K562 (cell line): ENCODE data around the gene OR6K3. TPM values are rescaled to one million over a fixed set of nuclear protein-coding genes. Genes with fewer than 3 reads are reported as not detected.
A peak's percentile ranks its signal among the peaks of the same experiment; 100 is the strongest.

Experiments
- ATAC-seq: fragments of 200-7000 bp; cut with Tn5 transposase; 3 replicates; pipeline ENCODE4 v1.9.1; 2020; ENCODE audit warnings: moderate library complexity
- BruUV-seq: library from RNA; stranded (reverse); fragments of 400-500 nt; replicated peaks from 2 replicates; lab custom pipeline; 2021; lab: Mats Ljungman, UMichigan
- CTCF ChIA-PET: fragments of 300-600 bp; formaldehyde crosslinking; extraction: SDS; loops from one replicate; lab custom pipeline; 2021; ENCODE audit warnings: low intra/inter-chr PET ratio; lab: Yijun Ruan, JAX
- POLR2A ChIA-PET: fragments of 300-600, 350-650 bp; sonication (Branson Sonifier 250); formaldehyde crosslinking; extraction: SDS; loops from one replicate; lab custom pipeline; 2021; ENCODE audit warnings: antibody characterized with exemption, inconsistent platforms; lab: Yijun Ruan, JAX
- DNase-seq, 4 experiments: peaks; one replicate each; pipeline versions ENCODE4 v3.0.0 to v3.0.0-alpha.2; 2011 to 2018; ENCODE audit warnings: low spot score in 3 of 4, mixed read lengths in 3 of 4; ENCODE audit errors: extremely low read depth in 1 of 4
- FAIRE-seq: peaks from 2 replicates; lab custom pipeline; 2011; peaks lifted over from hg19 to GRCh38; lab: Jason Lieb, UNC
- H2AFZ ChIP-seq: 2 replicates; pipeline ENCODE4 v1.6.0; 2011; ENCODE audit warnings: low read depth, low read length, control low read depth, inconsistent platforms
- H3K27ac ChIP-seq: fragments of 200-600 bp; 3 replicates; pipeline ENCODE4 v1.8.0; 2011; ENCODE audit warnings: low read depth, mild to moderate bottlenecking, control low read depth, inconsistent platforms, low read length, moderate library complexity, mixed read lengths; ENCODE audit errors: extremely low read depth
- H3K27me3 ChIP-seq, 2 experiments: fragments of 300-600 bp in 1 of 2; 2 replicates in 1 of 2; 3 replicates in 1 of 2; pipeline versions ENCODE4 v1.6.0 to v1.8.0; 2011; ENCODE audit warnings: inconsistent platforms in 2 of 2, low read length in 2 of 2, mild to moderate bottlenecking in 1 of 2, mixed read lengths in 1 of 2, moderate library complexity in 1 of 2; ENCODE audit not compliant: control insufficient read depth in 2 of 2, insufficient read depth in 2 of 2
- H3K36me3 ChIP-seq: fragments of 300-600 bp; 3 replicates; pipeline ENCODE4 v1.8.0; 2011; ENCODE audit warnings: mild to moderate bottlenecking, low read length, inconsistent platforms; ENCODE audit not compliant: control insufficient read depth, insufficient read depth
- H3K4me1 ChIP-seq, 2 experiments: fragments of 200-600 bp in 1 of 2; replicated peaks in 1 of 2; 2 replicates in 1 of 2; 3 replicates in 1 of 2; pipeline versions ENCODE4 v1.5.1 to v1.8.0; 2011; ENCODE audit warnings: inconsistent platforms in 2 of 2, low read length in 2 of 2, mild to moderate bottlenecking in 1 of 2, mixed read lengths in 1 of 2, moderate library complexity in 1 of 2; ENCODE audit not compliant: control insufficient read depth in 2 of 2, insufficient read depth in 2 of 2
- H3K4me2 ChIP-seq: 2 replicates; pipeline ENCODE4 v1.6.1; 2011; ENCODE audit warnings: low read length, control low read depth, inconsistent platforms, mixed read lengths; ENCODE audit not compliant: insufficient read depth
- H3K4me3 ChIP-seq: fragments of 200-600 bp; sonication (generic), shearing (Covaris generic); 2 replicates; pipeline ENCODE4 v1.5.1; 2016; ENCODE audit warnings: control low read depth, inconsistent platforms
- H3K79me2 ChIP-seq: fragments of 200-600 bp; 3 replicates; pipeline ENCODE4 v1.8.0; 2011; ENCODE audit warnings: low read length, inconsistent platforms; ENCODE audit not compliant: control insufficient read depth, insufficient read depth
- H3K9ac ChIP-seq, 2 experiments: 2 replicates each; pipeline versions ENCODE4 v1.6.0 to v1.6.1; 2011; ENCODE audit warnings: low read depth in 2 of 2, low read length in 2 of 2, control low read depth in 1 of 2, inconsistent platforms in 1 of 2, mild to moderate bottlenecking in 1 of 2, mixed read lengths in 1 of 2; ENCODE audit not compliant: insufficient read depth in 1 of 2
- H3K9me1 ChIP-seq: one replicate; pipeline ENCODE4 v1.6.0; 2011; ENCODE audit warnings: inconsistent platforms, mild to moderate bottlenecking, low read length, moderate library complexity; ENCODE audit not compliant: control insufficient read depth, insufficient read depth
- H3K9me3 ChIP-seq: replicated peaks from 2 replicates; pipeline ENCODE4 v1.5.1; 2011; ENCODE audit warnings: low read depth, low read length, inconsistent platforms; ENCODE audit not compliant: control insufficient read depth, insufficient read depth
- H4K20me1 ChIP-seq: replicated peaks from 2 replicates; pipeline ENCODE4 v1.6.1; 2011; ENCODE audit warnings: low read length, inconsistent platforms, mixed read lengths; ENCODE audit not compliant: control insufficient read depth, insufficient read depth
- HDAC2 ChIP-seq: fragments of 450-650 bp; IDR thresholded peaks from 2 replicates; pipeline ENCODE4 v1.6.1; 2016; ENCODE audit warnings: mild to moderate bottlenecking
- HNRNPK ChIP-seq: fragments of 200-400 bp; formaldehyde crosslinking; IDR thresholded peaks from one replicate; pipeline ENCODE4 v1.6.1; 2018; ENCODE audit warnings: mild to moderate bottlenecking, low read depth, low read length; ENCODE audit not compliant: poor library complexity, severe bottlenecking
- HNRNPUL1 ChIP-seq: fragments of 200-400 bp; formaldehyde crosslinking; IDR thresholded peaks from 2 replicates; pipeline ENCODE4 v1.6.1; 2017; ENCODE audit warnings: low read length
- NUFIP1 ChIP-seq: fragments of 450-650 bp; IDR thresholded peaks from 2 replicates; pipeline ENCODE4 v1.6.1; 2018; ENCODE audit not compliant: partially characterized antibody
- PCBP2 ChIP-seq: fragments of 200-400 bp; formaldehyde crosslinking; IDR thresholded peaks from 2 replicates; pipeline ENCODE4 v1.6.1; 2018; ENCODE audit warnings: low read length, low read depth, mild to moderate bottlenecking, moderate library complexity; ENCODE audit not compliant: poor library complexity, severe bottlenecking
- PHF8 ChIP-seq: fragments of 200-600 bp; sonication (generic); IDR thresholded peaks from 2 replicates; pipeline ENCODE4 v1.6.1; 2012; ENCODE audit warnings: mixed run types, mild to moderate bottlenecking, inconsistent platforms, low read length, moderate library complexity, borderline replicate concordance
- ZC3H8 ChIP-seq: fragments of 450-650 bp; IDR thresholded peaks from 2 replicates; pipeline ENCODE4 v1.6.1; 2017
- ZNF212 ChIP-seq: fragments of 450-650 bp; formaldehyde crosslinking; IDR thresholded peaks from 2 replicates; pipeline ENCODE4 v1.4.0; 2020; ENCODE audit warnings: mild to moderate bottlenecking
- ZNF324 ChIP-seq: fragments of 250-450 bp; sonication (Bioruptor Pico); IDR thresholded peaks from 2 replicates; pipeline ENCODE4 v1.4.0; 2020; ENCODE audit warnings: mild to moderate bottlenecking
- ZNF785 ChIP-seq: fragments of 250-450 bp; sonication (Bioruptor Pico); IDR thresholded peaks from 2 replicates; pipeline ENCODE4 v1.4.0; 2020; ENCODE audit warnings: mild to moderate bottlenecking
- ZSCAN32 ChIP-seq: fragments of 450-650 bp; formaldehyde crosslinking; IDR thresholded peaks from 2 replicates; pipeline ENCODE4 v1.4.0; 2020; ENCODE audit warnings: mild to moderate bottlenecking, moderate library complexity
- WGBS: fragments of 100-300 bp; shearing (Covaris generic); methylation state at CpG from one replicate; pipeline ENCODE4 v1.1.6; 2016; ENCODE audit warnings: low coverage, mixed read lengths; ENCODE audit not compliant: insufficient coverage; ENCODE audit errors: missing lambda C conversion rate; 5-methylcytosine and 5-hydroxymethylcytosine counted together
- in situ Hi-C: fragments of 300-500 bp; cut with MboI; formaldehyde crosslinking; loops from 4 replicates; pipeline ENCODE4 v1.15.0; 2018; ENCODE audit warnings: inconsistent platforms, mixed read lengths
- intact Hi-C: fragments of 100-400 bp; cut with micrococcal nuclease; formaldehyde crosslinking; loops from 2 replicates; pipeline ENCODE4 v1.14.2; 2022
- polyA plus RNA-seq, 8 experiments: library from polyadenylated mRNA; depleted of rRNA in 4 of 8; stranded (reverse) in 5 of 8; unstranded in 3 of 8; fragments of >200 nt; fragmentation: Nextera tagmentation in 2 of 8; fragmentation: Illumina TruSeq in 1 of 8; extraction: Ambion mirVana in 2 of 8; extraction: Trizol in 1 of 8; gene quantifications; 2 replicates each; pipeline versions ENCODE4 v1.2.1 to v1.2.3, GENCODE V29; 2011 to 2014; ENCODE audit warnings: inconsistent platforms in 1 of 8, missing spikeins in 1 of 8
- total RNA-seq, 7 experiments: library from RNA; depleted of rRNA in 6 of 7; stranded (reverse); fragments of >200 nt in 6 of 7; fragmentation: Illumina TruSeq in 2 of 7; extraction: Trizol in 2 of 7; gene quantifications; 2 replicates each; pipeline versions ENCODE4 v1.2.1 to v1.2.3, GENCODE V29; 2011 to 2021; ENCODE audit warnings: low replicate concordance in 1 of 7
- TF ChIP-seq, protein P1 (sequence below): sonication (generic); formaldehyde crosslinking; IDR thresholded peaks from 2 replicates; pipeline ENCODE4 v1.8.0; 2022; ENCODE audit warnings: mild to moderate bottlenecking, missing genetic modification reagents
- TF ChIP-seq, protein P2 (sequence below), 2 experiments: fragments of 450-650 bp; IDR thresholded peaks; 2 replicates each; pipeline ENCODE4 v1.6.1; 2018; ENCODE audit warnings: mild to moderate bottlenecking in 2 of 2, low read depth in 1 of 2; ENCODE audit not compliant: partially characterized antibody in 2 of 2

The OR6K3 gene
- total and polyA plus RNA-seq, 9 of the 15 experiments (the other 6 are each of a cell fraction or from before 2014, with no cell fraction given), result not detected

DNA sequence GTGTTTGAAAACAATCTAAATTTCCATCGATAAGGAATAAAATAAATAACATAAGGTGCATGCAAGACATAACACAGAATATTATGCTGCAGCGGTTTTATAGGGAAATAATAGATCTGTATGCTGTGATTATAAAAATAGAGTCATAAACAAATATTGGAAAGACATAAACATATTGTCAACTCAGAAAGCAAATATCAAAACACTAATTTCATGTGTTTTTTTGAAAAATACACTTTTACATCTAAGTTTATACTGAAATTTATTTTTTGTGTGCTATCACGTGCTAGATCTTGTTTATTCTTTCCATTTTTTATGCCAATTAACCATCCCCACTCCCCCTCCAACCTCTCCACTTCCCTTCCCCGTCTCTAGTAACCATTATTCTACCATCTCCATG is 9.4 kb downstream of the OR6K3 start:
- no peaks in the 10 kb centered on the region for H3K4me1 ChIP-seq
- H3K27me3 ChIP-seq, result no peaks in the 10 kb centered on the region
- no peak for FAIRE-seq
- no peak for ATAC-seq
- POLR2A ChIA-PET, result no interaction called here
- no peaks in the 10 kb centered on the region for H3K9me3 ChIP-seq
- in situ Hi-C loops, result no loop called here
- CTCF ChIA-PET, result no interaction called here
- TF ChIP-seq PHF8 (no peak), ZNF785 (CRISPR knock-in tag) (no peak), HNRNPK (peak; percentile 69), ZNF212 (CRISPR knock-in tag) (no peak), PCBP2 (peak; percentile 67)
- TF ChIP-seq, all 486 proteins: peak for 2
- intact Hi-C loops, result no loop called here
- H2AFZ ChIP-seq, result no peak overlapping the region
- no peak for DNase-seq
- no peak overlapping the region for H3K4me2 ChIP-seq
- H3K36me3 ChIP-seq, result no peaks in the 10 kb centered on the region
- H3K27ac ChIP-seq, result no peak overlapping the region
- H3K9me1 ChIP-seq, result no peaks in the 10 kb centered on the region
- 62% methylated on average over 4 of the region's 4 CpGs for WGBS
- H3K79me2 ChIP-seq, result no peaks in the 10 kb centered on the region
- H3K9ac ChIP-seq, result no peak overlapping the region
- no peaks in the 10 kb centered on the region for H4K20me1 ChIP-seq
- H3K4me3 ChIP-seq, result no peak overlapping the region
- no TSS peak for BruUV-seq

DNA sequence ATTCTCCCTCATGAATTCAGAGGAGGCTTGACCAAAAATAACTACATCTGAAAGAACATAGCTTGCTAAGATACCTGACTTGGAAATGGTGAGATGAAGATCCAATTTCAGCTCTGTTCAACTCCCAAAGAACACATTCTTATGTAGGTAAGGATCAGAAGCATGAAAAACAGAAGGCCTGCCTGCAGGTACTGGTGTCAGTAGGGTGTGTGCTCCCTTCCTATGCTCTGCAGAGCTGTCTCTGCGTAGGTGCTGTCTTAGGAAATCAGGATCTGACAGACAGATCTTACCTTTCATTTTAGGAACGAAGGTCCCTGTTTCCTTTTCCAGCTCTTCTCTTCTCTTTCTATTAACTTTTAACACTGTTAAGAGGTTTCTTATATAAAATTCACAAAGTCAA is 14.4 kb downstream of the OR6K3 start:
- H3K9me3 ChIP-seq, result no peaks in the 10 kb centered on the region
- no peak overlapping the region for H3K4me3 ChIP-seq
- BruUV-seq, result no TSS peak
- H3K27ac ChIP-seq, result no peak overlapping the region
- no peaks in the 10 kb centered on the region for H3K27me3 ChIP-seq
- peak overlapping the region; percentile 83 for H2AFZ ChIP-seq
- intact Hi-C loops, result no loop called here
- no peak overlapping the region for H3K4me2 ChIP-seq
- no peak overlapping the region for H3K9ac ChIP-seq
- no peaks in the 10 kb centered on the region for H3K4me1 ChIP-seq
- H4K20me1 ChIP-seq, result no peaks in the 10 kb centered on the region
- ATAC-seq (peak; percentile 85), DNase-seq (no peak), FAIRE-seq (peak; percentile 44)
- H3K79me2 ChIP-seq, result no peaks in the 10 kb centered on the region
- in situ Hi-C loops, result no loop called here
- no peaks in the 10 kb centered on the region for H3K9me1 ChIP-seq
- CTCF ChIA-PET, result no interaction called here
- 47% methylated on average over 2 of the region's 2 CpGs for WGBS
- POLR2A ChIA-PET, result interaction anchor here (1.1 kb wide), 1 partner anchor 9 kb away, joined by 4 read pairs; no protein-coding TSS in a partner anchor
- H3K36me3 ChIP-seq, result no peaks in the 10 kb centered on the region
- TF ChIP-seq ZSCAN32 (CRISPR knock-in tag) (no peak), NUFIP1 (no peak), ZNF324 (CRISPR knock-in tag) (no peak), HDAC2 (no peak), HNRNPUL1 (no peak), ZC3H8 (no peak)
- TF ChIP-seq, protein P1, sequence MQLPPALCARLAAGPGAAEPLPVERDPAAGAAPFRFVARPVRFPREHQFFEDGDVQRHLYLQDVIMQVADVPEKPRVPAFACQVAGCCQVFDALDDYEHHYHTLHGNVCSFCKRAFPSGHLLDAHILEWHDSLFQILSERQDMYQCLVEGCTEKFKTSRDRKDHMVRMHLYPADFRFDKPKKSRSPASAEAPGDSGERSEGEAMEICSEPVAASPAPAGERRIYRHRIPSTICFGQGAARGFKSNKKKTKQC, result no peak
- TF ChIP-seq, protein P2, sequence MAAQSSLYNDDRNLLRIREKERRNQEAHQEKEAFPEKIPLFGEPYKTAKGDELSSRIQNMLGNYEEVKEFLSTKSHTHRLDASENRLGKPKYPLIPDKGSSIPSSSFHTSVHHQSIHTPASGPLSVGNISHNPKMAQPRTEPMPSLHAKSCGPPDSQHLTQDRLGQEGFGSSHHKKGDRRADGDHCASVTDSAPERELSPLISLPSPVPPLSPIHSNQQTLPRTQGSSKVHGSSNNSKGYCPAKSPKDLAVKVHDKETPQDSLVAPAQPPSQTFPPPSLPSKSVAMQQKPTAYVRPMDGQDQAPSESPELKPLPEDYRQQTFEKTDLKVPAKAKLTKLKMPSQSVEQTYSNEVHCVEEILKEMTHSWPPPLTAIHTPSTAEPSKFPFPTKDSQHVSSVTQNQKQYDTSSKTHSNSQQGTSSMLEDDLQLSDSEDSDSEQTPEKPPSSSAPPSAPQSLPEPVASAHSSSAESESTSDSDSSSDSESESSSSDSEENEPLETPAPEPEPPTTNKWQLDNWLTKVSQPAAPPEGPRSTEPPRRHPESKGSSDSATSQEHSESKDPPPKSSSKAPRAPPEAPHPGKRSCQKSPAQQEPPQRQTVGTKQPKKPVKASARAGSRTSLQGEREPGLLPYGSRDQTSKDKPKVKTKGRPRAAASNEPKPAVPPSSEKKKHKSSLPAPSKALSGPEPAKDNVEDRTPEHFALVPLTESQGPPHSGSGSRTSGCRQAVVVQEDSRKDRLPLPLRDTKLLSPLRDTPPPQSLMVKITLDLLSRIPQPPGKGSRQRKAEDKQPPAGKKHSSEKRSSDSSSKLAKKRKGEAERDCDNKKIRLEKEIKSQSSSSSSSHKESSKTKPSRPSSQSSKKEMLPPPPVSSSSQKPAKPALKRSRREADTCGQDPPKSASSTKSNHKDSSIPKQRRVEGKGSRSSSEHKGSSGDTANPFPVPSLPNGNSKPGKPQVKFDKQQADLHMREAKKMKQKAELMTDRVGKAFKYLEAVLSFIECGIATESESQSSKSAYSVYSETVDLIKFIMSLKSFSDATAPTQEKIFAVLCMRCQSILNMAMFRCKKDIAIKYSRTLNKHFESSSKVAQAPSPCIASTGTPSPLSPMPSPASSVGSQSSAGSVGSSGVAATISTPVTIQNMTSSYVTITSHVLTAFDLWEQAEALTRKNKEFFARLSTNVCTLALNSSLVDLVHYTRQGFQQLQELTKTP (IDR thresholded peaks at IDR 0.05; ENCODE audit: low read depth in 1 of 2, partially characterized antibody in 2 of 2), result no peak
